Activated CD8-positive, alpha-beta memory T cell treated with anti-CD3 and anti-CD28 coated beads for 1 hour (primary cell): ENCODE measurements around the gene WRNIP1.
"Not testable (repeated sequence)": the region's sequence is repeated elsewhere in the genome, so short reads cannot be mapped to it uniquely, and the experiment has no call there.

Experiments
- DNase-seq, 2 donors: peaks; one replicate each; pipeline ENCODE4 v3.0.0-alpha.2; 2020; ENCODE audit warnings: low read depth in 1 of 2; ENCODE audit errors: extremely low read depth in 1 of 2

The WRNIP1 gene

DNA sequence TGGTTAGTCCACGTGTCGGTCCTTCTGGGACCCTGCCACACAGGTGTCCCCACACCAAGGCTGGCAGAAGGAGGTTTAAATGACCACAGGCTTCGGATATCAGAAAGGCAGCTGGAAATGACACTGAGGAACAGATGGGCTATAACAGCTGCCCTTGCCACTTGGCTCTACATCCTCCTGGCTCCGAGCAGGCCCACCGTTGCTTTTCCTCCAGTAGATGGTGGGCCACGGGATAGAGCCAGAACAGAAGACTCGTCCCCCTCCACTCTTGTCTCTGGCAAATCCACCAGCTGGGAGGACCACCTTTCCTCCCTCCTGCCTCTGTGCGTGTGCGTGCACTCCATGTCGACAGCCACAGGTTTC is 17.6 kb downstream of the WRNIP1 start:
- DNase-seq: no peak

DNA sequence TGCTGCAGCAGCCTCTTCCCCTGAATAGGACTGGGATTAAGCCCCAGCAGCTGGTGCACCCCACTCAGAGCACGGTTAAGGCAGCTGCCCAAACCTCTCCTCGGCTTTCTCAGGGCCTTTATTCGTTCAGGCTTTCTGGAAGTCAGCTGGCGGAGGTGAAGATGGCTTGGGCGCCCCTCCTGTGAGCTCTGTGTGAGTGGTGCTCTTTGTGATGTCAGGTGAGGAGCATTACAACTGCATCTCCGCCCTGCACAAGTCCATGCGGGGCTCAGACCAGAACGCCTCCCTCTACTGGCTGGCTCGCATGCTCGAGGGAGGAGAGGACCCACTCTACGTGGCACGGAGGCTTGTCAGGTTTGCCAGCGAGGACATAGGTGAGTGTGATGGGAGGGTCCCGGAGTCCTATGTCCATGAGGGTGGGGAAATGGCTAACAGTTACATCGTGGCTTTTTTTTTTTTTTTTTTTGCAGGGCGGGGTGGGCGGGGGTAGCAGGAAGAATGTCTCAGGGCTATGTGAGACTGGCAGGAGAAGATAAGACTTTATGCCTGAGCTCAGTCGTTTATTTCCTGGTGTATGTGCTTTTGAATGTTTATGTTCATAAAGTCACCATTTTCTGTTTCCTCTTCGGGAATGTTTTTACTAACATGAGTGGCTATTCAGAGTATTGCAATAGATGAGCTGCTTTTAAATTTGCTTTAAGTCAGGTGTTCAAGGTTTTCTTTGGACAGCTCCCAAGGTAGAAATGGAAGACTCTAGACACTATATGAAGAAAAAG is 18.2 kb downstream of the WRNIP1 start:
- no peak for DNase-seq

DNA sequence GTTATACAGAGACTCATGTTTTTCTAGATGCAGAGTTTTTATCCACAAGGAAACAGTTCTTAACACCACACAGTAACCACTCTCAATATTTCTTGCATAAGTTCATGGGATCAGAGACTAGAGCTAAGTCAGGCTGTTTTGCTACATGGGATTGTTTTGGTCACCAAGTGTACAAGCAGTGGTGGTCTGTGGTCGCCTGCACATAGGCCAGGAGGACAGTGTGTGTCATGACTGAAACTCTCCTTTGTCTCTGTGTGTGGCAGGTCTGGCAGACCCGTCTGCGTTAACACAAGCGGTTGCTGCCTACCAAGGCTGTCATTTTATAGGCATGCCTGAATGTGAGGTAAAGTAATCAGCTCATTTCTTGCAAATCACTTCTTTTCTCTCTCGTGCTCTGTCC is 18.9 kb downstream of the WRNIP1 start:
- DNase-seq: no peak

DNA sequence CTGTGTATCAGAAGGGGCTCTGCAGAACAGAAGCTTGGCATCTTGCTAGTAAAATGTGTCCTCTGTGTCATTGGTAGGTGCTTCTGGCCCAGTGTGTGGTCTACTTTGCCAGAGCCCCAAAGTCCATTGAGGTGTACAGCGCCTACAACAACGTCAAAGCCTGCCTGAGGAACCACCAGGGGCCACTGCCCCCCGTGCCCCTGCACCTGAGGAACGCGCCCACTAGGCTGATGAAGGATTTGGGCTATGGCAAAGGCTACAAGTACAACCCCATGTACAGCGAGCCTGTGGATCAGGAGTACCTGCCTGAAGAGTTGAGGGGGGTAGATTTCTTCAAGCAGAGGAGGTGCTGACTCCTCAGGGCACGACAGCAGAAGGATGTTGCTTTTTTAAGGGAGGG is 19.7 kb downstream of the WRNIP1 start:
- no peak for DNase-seq

DNA sequence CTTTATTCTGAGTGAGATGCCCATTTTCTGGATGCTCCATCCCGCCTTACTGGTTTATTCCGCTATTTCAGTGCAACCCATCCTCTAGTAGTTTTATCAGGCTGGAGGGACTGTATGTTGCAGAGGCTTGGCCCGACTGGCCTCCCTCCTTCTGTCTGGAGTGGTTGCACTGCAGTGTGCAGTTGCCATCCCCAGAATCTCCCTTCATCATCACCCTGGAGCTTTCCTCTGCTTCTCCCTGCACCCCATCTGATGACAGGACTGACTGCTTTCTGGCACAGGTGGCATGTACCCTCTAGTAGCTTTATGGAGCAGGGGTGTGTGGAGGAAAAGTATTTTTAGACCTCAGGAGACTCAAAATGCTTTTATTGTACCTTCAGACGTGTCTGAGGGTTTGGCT is 21.1 kb downstream of the WRNIP1 start:
- no peak for DNase-seq

DNA sequence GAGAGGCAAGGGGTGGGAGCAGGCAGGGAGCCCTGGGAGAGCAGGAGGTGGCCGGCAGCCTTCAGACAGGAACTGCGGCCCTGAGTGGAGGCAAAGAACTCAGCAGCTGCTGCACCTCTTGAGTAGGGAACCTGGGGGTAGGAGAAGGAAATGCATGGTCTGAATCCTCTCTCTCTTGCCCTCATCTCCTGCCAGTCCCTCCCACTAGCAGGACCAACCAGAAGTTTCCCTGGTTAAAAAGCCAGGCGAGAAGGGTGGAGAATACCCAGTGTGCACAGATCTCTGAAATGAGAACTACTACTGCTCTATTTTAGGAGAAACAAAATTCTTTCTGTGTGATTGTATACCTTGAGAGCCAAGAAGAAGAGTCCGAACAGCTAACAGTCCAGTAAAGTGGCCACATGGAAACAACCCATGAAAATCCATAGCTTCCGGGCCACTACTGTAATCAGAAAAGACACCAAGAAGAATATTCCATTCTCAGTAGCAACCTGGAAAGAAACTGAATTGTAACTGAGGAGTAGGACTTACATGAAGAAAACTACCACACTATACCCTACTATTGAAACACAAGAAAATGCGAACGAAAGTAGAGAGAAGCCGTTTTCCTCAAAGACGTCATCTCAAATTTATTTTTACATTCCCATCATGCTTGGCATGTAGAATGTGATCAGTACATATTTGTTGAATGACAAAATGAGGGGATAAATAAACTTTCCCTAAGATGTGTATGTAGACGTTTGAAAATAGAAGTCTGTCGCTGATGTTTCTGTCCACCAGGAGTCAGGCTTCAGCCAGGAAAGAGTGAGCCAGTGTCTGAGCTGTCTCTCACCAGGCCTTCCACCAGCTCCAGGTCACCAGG is 25.6 kb downstream of the WRNIP1 start:
- no peak for DNase-seq

DNA sequence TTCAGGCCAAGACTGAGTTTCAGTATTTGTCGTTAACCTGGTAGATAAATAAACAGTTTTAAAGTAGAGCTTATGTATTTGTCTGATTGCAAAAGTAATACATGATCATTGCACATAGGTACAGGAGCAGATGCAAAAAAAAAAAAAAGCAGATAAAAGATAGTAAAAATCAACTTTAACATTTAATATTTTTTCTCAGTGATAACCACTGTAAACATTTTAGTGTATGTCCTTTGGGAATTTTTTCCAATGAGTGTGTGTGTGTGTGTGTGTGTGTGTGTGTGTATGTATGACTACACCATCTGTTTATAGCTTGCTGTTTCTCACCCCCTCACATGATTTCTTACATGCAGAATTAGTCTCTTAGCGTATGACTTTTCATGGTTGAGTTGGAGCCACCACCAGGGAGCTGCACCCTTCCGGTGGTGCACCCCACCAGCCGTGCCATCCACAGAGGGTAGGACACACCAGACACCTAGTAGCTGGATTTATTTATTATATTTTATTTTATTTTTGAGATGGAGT is 26.3 kb downstream of the WRNIP1 start:
- no peak for DNase-seq

DNA sequence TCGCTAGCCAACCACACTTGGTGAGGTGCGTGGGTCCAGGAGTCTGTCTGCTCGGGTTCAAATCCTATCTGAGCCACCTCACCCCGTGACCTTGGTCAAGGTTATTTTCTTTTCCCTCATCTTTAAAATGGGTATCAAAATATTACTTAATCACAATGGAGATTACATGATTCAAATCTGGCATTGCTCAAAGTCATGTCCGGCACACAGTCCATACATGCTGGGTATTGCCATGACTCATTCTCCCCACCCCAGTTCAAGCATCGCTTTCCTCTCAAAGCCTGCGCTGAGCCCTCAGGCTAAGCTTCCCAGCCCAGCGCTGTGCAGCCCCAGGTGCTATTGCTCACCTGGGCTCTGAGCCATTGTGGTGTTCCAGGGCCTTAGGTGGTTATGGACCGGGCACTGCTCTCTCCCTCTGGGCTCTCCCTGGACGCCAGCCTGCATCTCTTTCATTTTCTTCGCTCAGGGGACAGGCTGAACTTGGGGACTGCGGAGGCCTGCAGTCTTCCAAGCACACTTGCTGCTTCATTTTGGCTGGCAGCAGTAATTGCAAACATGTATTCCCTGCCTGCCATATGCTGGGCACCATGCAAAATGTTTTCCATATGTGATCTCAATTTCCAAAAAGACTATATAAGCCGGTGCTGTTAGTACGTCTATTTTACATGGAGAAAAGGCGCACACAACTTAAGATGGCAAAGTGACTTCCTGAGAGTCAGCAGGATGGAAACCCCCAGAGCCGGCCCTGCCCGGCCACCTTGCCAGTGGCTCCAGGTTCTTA is 27.3 kb downstream of the WRNIP1 start:
- DNase-seq: no peak

DNA sequence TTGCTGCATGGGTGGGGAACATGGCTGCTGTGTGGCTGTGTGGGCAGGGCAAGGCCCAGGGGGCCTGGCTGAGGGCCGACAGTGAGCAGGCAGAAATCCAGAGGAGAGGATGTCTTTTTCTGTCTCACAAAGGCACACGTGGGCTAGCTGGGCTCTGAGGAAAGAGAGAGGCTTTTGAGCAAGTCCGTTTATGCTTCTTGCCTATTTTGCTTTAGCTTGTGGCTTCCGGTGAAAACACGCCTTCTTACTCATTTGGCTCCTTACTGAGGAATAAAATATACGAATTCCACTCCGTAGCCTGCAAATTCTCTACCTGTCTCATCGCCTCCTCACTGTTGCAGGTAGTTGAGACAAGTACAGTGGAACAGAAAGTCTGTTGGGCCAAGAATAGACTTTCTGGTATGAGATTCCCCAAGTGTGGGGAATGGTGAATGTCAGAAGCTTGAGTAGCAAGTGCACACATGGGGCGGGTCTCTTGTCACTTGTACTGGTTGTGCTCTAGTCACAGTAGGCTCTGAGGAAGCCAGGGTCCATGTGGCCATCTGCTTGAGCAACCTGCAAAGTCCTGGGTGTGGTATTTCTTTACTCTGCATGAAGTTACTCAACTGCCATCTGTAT is 28.4 kb downstream of the WRNIP1 start:
- no peak for DNase-seq

DNA sequence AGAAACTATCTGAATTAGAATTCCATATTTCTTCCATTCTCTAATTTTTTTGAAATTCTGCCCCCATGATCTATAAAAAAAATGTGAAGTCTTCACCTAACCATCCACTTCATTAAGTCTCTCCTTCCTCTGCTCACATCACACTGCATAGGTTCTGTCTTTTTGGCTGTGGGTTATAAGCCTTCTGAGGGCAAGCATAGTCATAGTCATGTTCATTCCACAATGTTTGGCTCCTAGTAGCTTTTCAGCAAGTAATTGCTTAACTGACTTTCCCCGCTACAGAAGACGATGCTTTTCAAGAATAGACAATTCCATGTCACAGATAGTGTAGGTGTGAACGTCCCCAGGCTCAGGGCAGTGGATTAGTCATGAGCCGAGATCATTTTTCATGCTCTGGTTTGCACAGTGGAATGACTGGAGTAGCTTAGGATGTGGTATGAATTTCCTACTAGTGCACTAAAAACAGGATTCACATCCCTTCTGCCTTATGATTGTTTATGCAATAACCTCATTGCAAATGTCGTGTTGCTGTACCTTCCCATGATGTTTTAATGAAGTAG is 29.1 kb downstream of the WRNIP1 start:
- DNase-seq: no peak

DNA sequence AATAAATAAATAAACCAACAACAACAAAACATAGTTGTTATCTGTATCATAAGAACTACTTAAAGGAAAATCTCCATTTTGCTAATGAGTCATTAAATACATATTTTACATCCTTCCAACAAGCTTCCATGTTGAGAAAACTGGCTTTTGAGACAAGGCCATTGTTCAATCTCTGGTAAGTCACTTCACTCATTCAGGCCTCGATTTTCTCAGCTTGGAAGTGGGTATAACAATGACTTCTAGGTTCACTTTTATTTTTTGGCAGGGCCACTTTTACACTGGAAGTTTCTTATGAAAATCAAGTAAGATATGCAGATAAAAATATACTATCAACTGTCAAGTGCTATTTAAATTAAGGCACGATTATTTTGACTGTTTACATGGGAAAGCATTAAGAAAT is 30.0 kb downstream of the WRNIP1 start:
- no peak for DNase-seq

DNA sequence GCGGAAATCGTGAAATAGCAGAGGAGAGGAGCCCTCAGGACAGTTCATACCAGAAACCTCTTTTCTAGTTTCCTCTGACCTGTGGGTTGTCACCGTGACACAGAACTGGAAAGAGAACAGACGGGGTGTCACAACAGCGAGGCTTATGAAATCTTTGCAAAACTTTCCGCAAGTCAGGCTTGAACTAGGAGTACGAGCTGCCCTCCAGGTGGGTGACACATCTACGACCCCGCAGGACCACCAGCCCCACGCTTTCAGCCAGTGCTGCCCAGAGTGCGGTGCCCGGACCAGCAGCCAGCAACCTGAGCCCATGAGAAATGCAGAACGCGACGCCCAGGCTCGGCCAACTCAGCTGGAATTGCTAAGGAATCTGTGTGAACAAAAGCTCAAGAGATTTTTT is 30.8 kb downstream of the WRNIP1 start:
- DNase-seq: no peak

DNA sequence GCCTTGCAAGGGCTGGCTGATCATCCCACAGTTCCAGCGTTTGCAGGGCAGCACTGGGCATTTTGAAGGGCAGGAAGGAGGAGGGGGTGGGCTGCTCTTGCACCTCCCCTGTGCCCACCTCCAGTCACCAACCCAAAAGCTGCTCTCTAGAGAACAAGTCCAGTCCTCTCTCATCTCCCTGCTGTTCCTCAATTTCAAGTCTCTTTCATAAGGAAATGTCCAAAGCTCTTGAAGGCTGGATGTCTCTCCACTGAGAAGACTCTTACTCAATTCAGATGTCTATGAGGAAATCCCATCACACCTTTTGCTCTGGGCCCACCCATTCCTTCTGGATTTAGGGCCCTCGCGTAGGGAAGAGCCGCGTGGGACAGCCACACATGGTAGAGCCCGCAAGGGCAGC is 31.7 kb downstream of the WRNIP1 start:
- no peak for DNase-seq

DNA sequence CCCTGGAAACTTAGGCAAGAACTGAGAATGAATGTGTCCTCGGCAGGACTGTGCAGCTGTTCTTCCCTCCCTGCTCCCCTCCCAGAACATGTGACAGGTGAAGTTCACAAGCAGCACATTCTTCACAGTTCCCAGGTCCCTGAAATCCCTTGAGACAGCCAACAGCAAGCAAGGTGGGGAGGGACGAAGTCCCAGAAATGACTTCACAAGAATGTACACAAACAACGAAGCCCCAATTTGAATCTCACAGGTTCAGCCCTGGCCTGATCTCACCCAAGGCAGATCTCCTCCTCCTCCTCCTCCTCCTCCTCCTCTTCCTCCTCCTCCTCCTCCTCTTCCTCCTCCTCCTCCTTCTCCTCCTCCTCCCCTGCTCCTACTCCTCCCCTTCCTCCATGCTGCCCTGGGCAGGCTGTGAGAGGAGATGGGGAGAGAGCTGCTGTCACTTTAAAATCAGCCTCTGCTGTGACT is 32.4 kb downstream of the WRNIP1 start:
- DNase-seq: no peak

DNA sequence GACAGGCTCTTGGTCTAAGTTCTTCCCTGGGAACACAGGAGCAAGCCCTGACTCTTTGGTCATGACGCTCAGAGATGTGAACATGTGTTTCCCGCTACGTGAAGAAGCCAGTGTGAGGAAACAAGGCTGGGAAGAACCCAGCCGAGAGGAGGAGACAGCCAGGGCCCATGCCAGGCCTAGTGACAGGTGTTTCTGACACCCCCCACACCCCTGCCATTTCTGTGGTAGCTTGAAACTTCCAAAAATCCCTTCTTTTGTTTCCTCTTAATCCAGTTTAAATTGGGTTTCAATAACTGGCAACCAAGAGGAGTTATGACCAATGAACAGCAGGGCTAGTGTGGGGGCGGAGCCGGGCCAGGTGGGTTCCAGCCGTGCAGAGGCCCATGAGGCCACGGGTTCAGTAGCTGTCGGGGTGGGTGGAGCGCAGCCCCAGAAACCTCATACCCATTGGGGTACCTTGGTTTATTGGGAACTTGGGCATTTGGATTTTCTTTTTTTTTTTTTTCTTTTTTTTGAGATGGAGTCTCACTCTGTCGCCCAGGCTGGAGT is 33.5 kb downstream of the WRNIP1 start:
- no peak for DNase-seq

DNA sequence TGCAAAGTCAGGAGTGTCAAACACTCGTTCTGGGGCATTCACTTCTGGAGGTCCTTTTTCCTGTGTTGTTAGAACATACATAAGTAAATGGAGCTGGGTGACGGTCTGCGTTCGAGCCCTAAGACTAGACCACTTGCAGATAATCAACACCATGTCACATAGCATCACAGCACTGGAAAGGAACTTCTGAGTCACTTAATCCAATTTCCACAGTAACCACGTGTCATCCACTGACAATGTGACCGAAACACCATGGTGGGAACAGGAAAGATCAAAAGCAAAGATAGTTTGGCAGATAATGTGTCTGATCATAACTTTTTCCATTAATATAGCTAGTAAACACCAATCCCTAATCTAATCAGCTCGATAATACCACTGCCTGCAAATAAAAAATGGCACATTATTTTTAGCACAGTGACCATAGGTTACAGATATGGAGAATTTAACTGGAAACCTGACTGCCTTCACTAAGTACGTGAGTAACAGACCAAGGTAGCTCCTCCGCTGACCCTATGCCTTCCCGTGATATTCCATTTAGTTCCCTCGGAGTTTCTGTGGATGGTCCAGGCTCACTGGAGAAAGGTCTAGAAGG is 34.8 kb downstream of the WRNIP1 start:
- DNase-seq: no peak

DNA sequence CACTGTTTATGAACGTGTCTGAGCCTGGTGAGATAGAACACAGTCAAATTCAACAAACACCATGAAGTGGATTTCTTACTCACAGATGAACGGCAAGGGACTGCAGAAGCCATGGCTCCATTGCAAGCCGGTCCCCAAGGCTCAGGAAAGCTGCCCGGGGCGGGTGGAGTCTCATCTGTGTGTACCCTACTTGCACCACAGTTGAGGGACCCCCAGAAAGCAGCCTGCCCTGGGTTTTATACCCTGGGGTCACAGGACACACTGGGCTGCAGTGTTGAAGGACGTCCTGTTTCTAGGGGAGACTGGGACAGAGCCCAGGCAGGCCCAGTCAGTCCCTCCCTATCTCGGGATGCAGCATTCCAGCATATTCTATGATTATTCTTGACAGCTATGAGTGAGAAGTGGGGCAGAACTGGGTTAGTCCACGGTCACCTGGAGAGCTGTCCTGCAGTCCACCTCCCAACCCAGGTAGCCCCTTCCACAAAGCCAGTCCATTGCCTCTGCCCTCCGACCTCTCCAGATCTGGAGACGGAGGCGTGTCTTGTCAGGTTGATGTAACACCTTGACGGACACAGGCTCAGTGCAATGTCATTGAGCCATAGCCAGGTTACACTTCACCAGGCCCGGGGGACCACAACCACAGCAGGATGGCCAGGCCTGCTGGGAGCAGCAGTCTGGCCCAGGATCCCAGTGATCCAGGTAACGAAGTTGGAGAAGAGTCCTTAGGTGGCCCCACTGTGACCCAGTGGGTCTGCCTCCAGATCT is 35.5 kb downstream of the WRNIP1 start:
- no peak for DNase-seq

DNA sequence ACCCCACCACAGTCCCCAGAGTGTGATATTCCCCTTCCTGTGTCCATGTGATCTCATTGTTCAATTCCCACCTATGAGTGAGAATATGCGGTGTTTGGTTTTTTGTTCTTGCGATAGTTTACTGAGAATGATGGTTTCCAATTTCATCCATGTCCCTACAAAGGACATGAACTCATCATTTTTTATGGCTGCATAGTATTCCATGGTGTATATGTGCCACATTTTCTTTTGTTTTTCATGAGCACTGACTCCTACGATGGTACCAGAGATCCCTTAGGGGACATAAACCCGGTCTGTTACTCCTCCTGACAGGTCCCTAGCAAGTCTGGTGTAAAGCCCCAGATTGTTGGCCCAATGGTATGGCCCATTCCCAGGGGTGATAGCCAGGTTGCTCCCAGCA is 36.5 kb downstream of the WRNIP1 start:
- not testable (repeated sequence) for DNase-seq

DNA sequence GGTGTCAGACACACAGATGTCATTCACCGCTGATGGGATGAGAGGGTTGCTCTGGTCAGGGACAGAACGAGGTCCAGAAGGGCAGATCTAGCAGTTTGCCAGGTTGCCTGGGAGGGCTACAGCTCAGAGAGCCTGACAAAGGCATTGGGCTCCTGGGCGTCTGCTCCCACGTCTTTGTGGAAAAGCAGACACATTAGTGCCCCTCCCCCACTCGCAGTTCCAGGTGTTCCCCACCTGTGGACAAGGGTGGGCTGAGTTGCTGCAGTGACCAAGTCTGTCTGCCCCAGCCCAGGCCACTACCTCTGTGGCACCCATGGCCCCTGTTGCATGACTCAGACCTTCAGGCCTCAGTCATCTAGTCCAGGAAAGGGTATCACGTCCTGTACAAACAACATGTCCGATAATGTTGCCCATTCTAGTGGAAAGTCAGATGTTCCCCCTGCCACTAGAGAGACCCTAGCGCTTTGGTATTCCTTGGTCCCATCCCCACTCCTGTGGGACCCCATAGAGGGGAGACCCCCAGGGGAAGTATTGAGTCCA is 37.4 kb downstream of the WRNIP1 start:
- DNase-seq: no peak
